SK-N-SH (cell line): Measurements from ENCODE around the gene PKP1.

Experiments
- CTCF ChIP-seq: fragments of 200-600 bp; sonication (generic); IDR thresholded peaks from 2 replicates; pipeline ENCODE4 v1.6.1; 2017; ENCODE audit warnings: antibody characterized with exemption, mild to moderate bottlenecking, moderate library complexity
- FOSL2 ChIP-seq: IDR thresholded peaks from 2 replicates; pipeline ENCODE4 v1.4.0; 2012; ENCODE audit warnings: low read depth, mild to moderate bottlenecking, moderate library complexity, borderline replicate concordance
- FOXJ3 ChIP-seq: sonication (generic); formaldehyde crosslinking; IDR thresholded peaks from 2 replicates; pipeline ENCODE4 v1.5.1; 2020; ENCODE audit warnings: mild to moderate bottlenecking, missing genetic modification reagents
- GABPA ChIP-seq: IDR thresholded peaks from 2 replicates; pipeline ENCODE4 v1.4.0; 2012; ENCODE audit warnings: low read depth, mild to moderate bottlenecking
- GATA2 ChIP-seq: sonication (generic); formaldehyde crosslinking; IDR thresholded peaks from 2 replicates; pipeline ENCODE4 v1.5.0; 2020; ENCODE audit warnings: mild to moderate bottlenecking, missing genetic modification reagents
- IRF3 ChIP-seq: fragments of 150-350 bp; IDR thresholded peaks from 2 replicates; pipeline ENCODE4 v1.6.1; 2016; ENCODE audit warnings: mild to moderate bottlenecking, low read depth, low read length
- JUND ChIP-seq: IDR thresholded peaks from 2 replicates; pipeline ENCODE4 v1.4.0; 2012
- MXI1 ChIP-seq: IDR thresholded peaks from 2 replicates; pipeline ENCODE4 v1.6.1; 2012; ENCODE audit warnings: mild to moderate bottlenecking, low read depth, low read length, improper control_type of control experiment
- RAD21 ChIP-seq: IDR thresholded peaks from 2 replicates; pipeline ENCODE4 v1.6.1; 2012; ENCODE audit warnings: mild to moderate bottlenecking, low read length
- REST ChIP-seq: IDR thresholded peaks from 2 replicates; pipeline ENCODE4 v1.6.1; 2012; ENCODE audit warnings: mild to moderate bottlenecking, low read depth, low read length, moderate library complexity
- TAF1 ChIP-seq: IDR thresholded peaks from 2 replicates; pipeline ENCODE4 v1.6.1; 2012; ENCODE audit warnings: low read depth, mild to moderate bottlenecking, low read length, moderate library complexity, borderline replicate concordance

GRCh38 chr1:201341377-201341776 lies 58.1 kb downstream of the PKP1 start:
- no peak for TF ChIP-seq CTCF
- no peak for TF ChIP-seq GABPA
- no peak for TF ChIP-seq GATA2
- no peak for TF ChIP-seq FOXJ3 (CRISPR knock-in tag)
- no peak for TF ChIP-seq REST
- no peak for TF ChIP-seq IRF3
- TF ChIP-seq TAF1 = no peak
- no peak for TF ChIP-seq JUND
- no peak for TF ChIP-seq MXI1
- TF ChIP-seq FOSL2 = no peak
- no peak for TF ChIP-seq RAD21
